GM12878 (cell line): ENCODE results near the gene SYNCRIP. TPM values are rescaled to one million over a fixed set of nuclear protein-coding genes. Genes with fewer than 3 reads are reported as not detected.

Source experiments
- ATAC-seq: fragments of 200-7000 bp; cut with Tn5 transposase; 3 replicates; pipeline ENCODE4 v1.9.1; 2020; ENCODE audit warnings: mild to moderate bottlenecking, moderate library complexity
- BruUV-seq: library from RNA; stranded (reverse); fragments of 400-500 nt; replicated peaks from 2 replicates; lab custom pipeline; 2021; lab: Mats Ljungman, UMichigan
- CTCF ChIA-PET: fragments of 300-600 bp; sonication (Branson Sonifier 250); formaldehyde crosslinking; extraction: SDS; loops from one replicate; lab custom pipeline; 2021; ENCODE audit warnings: inconsistent platforms; lab: Yijun Ruan, JAX
- POLR2A ChIA-PET: fragments of 350-600 bp; formaldehyde crosslinking; extraction: SDS; loops from one replicate; lab custom pipeline; 2021; ENCODE audit warnings: inconsistent platforms; lab: Charles Lee
- RAD21 ChIA-PET: fragments of 300-600 bp; sonication (Branson Sonifier 250); formaldehyde crosslinking; loops from one replicate; lab custom pipeline; 2023; ENCODE audit warnings: antibody characterized with exemption; ENCODE audit not compliant: unreplicated experiment; lab: Charles Lee
- SMC1A ChIA-PET: fragments of 300-600 bp; sonication (Branson Sonifier 250); formaldehyde crosslinking; loops from one replicate; lab custom pipeline; 2023; ENCODE audit not compliant: unreplicated experiment, uncharacterized antibody; lab: Charles Lee
- DNase-seq: peaks from one replicate; pipeline ENCODE4 v3.0.0-alpha.2; 2011; ENCODE audit warnings: low read depth, low spot score
- FAIRE-seq: peaks from 3 replicates; lab custom pipeline; 2011; peaks lifted over from hg19 to GRCh38; lab: Jason Lieb, UNC
- H2AFZ ChIP-seq: 2 replicates; pipeline ENCODE4 v1.6.0; 2011; ENCODE audit warnings: low read depth, low read length, control low read depth; ENCODE audit not compliant: control insufficient read depth
- H3K27ac ChIP-seq: 2 replicates; pipeline ENCODE4 v1.5.1; 2011; ENCODE audit warnings: control low read depth; ENCODE audit not compliant: control insufficient read depth, insufficient read depth
- H3K27me3 ChIP-seq, 2 experiments: replicated peaks in 1 of 2; 2 replicates each; pipeline versions ENCODE4 v1.6.0 to v1.6.1; 2011; ENCODE audit warnings: low read length in 1 of 2; ENCODE audit not compliant: control insufficient read depth in 2 of 2, insufficient read depth in 2 of 2
- H3K36me3 ChIP-seq, 2 experiments: 2 replicates each; pipeline ENCODE4 v1.5.1; 2011; ENCODE audit warnings: low read length in 1 of 2; ENCODE audit not compliant: control insufficient read depth in 2 of 2, insufficient read depth in 2 of 2
- H3K4me1 ChIP-seq: 2 replicates; pipeline ENCODE4 v1.6.1; 2011; ENCODE audit warnings: mild to moderate bottlenecking, low read length, moderate library complexity, mixed read lengths; ENCODE audit not compliant: control insufficient read depth, insufficient read depth
- H3K4me2 ChIP-seq: 2 replicates; pipeline ENCODE4 v1.6.0; 2011; ENCODE audit warnings: control low read depth; ENCODE audit not compliant: control insufficient read depth, insufficient read depth
- H3K4me3 ChIP-seq: fragments of 200-600 bp; sonication (generic); 2 replicates; pipeline ENCODE4 v1.5.1; 2016
- H3K79me2 ChIP-seq: 2 replicates; pipeline ENCODE4 v1.6.0; 2011; ENCODE audit warnings: low read length; ENCODE audit not compliant: control insufficient read depth, insufficient read depth
- H3K9ac ChIP-seq: 2 replicates; pipeline ENCODE4 v1.8.0; 2011; ENCODE audit warnings: low read length, control low read depth, mixed read lengths; ENCODE audit not compliant: control insufficient read depth, insufficient read depth
- H3K9me3 ChIP-seq: replicated peaks from 3 replicates; pipeline ENCODE4 v1.5.1; 2011; ENCODE audit warnings: mild to moderate bottlenecking, low read length; ENCODE audit not compliant: control insufficient read depth, insufficient read depth
- H4K20me1 ChIP-seq: 2 replicates; pipeline ENCODE4 v1.6.0; 2011; ENCODE audit not compliant: control insufficient read depth, insufficient read depth
- BHLHE40 ChIP-seq, 2 experiments: fragments of 450-650 bp in 1 of 2; IDR thresholded peaks; 2 replicates each; pipeline ENCODE4 v1.6.1; 2011 to 2017; ENCODE audit warnings: low read depth in 2 of 2, borderline replicate concordance in 1 of 2, improper control_type of control experiment in 1 of 2, low read length in 1 of 2, mild to moderate bottlenecking in 1 of 2
- DPF2 ChIP-seq: fragments of 450-650 bp; IDR thresholded peaks from 2 replicates; pipeline ENCODE4 v1.6.1; 2017; ENCODE audit warnings: mild to moderate bottlenecking
- E2F8 ChIP-seq: fragments of 450-650 bp; IDR thresholded peaks from 2 replicates; pipeline ENCODE4 v1.6.1; 2018; ENCODE audit warnings: mild to moderate bottlenecking, low read depth, moderate library complexity; ENCODE audit not compliant: partially characterized antibody
- FOS ChIP-seq: IDR thresholded peaks from 3 replicates; pipeline ENCODE4 v1.6.1; 2011; ENCODE audit warnings: borderline replicate concordance; ENCODE audit not compliant: insufficient read length; ENCODE audit errors: extremely low read depth
- HDAC6 ChIP-seq: fragments of 200-600 bp; sonication (generic); IDR thresholded peaks from one replicate; pipeline ENCODE4 v1.8.0; 2017; ENCODE audit warnings: antibody characterized with exemption; ENCODE audit not compliant: unreplicated experiment
- IKZF1 ChIP-seq: fragments of 450-650 bp; conservative IDR thresholded peaks from 2 replicates; pipeline ENCODE4 v1.6.1; 2017; ENCODE audit warnings: antibody characterized with exemption, mild to moderate bottlenecking
- IRF4 ChIP-seq: IDR thresholded peaks from 2 replicates; pipeline ENCODE4 v1.6.1; 2011; ENCODE audit warnings: low read depth, low read length
- IRF5 ChIP-seq: fragments of 450-650 bp; IDR thresholded peaks from 2 replicates; pipeline ENCODE4 v1.6.1; 2017; ENCODE audit warnings: borderline replicate concordance
- MAX ChIP-seq: IDR thresholded peaks from 2 replicates; pipeline ENCODE4 v1.6.1; 2012; ENCODE audit warnings: low read depth, low read length, improper control_type of control experiment
- MXI1 ChIP-seq: fragments of 150-350 bp; IDR thresholded peaks from 2 replicates; pipeline ENCODE4 v1.6.1; 2011; ENCODE audit warnings: low read depth, mild to moderate bottlenecking, inconsistent platforms, low read length, improper control_type of control experiment
- NR2C1 ChIP-seq: fragments of 450-650 bp; IDR thresholded peaks from 2 replicates; pipeline ENCODE4 v1.6.1; 2017; ENCODE audit warnings: antibody characterized with exemption, mild to moderate bottlenecking, moderate library complexity
- PKNOX1 ChIP-seq: fragments of 450-650 bp; IDR thresholded peaks from 2 replicates; pipeline ENCODE4 v1.6.1; 2016; ENCODE audit warnings: mild to moderate bottlenecking
- SMC3 ChIP-seq: IDR thresholded peaks from 2 replicates; pipeline ENCODE4 v1.6.1; 2011; ENCODE audit warnings: low read length, improper control_type of control experiment, borderline replicate concordance
- TBL1XR1 ChIP-seq: IDR thresholded peaks from 2 replicates; pipeline ENCODE4 v1.6.1; 2012; ENCODE audit warnings: low read depth, low read length, improper control_type of control experiment
- YBX1 ChIP-seq: fragments of 450-650 bp; IDR thresholded peaks from 2 replicates; pipeline ENCODE4 v1.6.1; 2016; ENCODE audit warnings: antibody characterized with exemption
- ZNF217 ChIP-seq: fragments of 450-650 bp; IDR thresholded peaks from 2 replicates; pipeline ENCODE4 v1.6.1; 2017; ENCODE audit warnings: antibody characterized with exemption, mild to moderate bottlenecking
- ZNF24 ChIP-seq: fragments of 450-650 bp; IDR thresholded peaks from 2 replicates; pipeline ENCODE4 v1.6.1; 2017; ENCODE audit warnings: antibody characterized with exemption, mild to moderate bottlenecking
- WGBS: methylation state at CpG from one replicate; pipeline ENCODE4 v1.1.6; 2016; ENCODE audit warnings: low lambda C conversion rate; ENCODE audit not compliant: insufficient replicate concordance, insufficient coverage; ENCODE audit errors: missing lambda C conversion rate; 5-methylcytosine and 5-hydroxymethylcytosine counted together
- in situ Hi-C: fragments of 300-500 bp; cut with MboI; formaldehyde crosslinking; loops from 9 replicates; pipeline ENCODE4 v1.14.3; 2018; ENCODE audit warnings: mixed read lengths
- intact Hi-C: fragments of 100-400 bp; cut with micrococcal nuclease; formaldehyde crosslinking; loops from one replicate; pipeline ENCODE4 v1.14.2; 2022; ENCODE audit not compliant: unreplicated experiment
- polyA plus RNA-seq, 11 experiments: library from polyadenylated mRNA; depleted of rRNA in 4 of 11; unstranded in 6 of 11; stranded (reverse) in 5 of 11; fragments of >200 nt; fragmentation: Nextera tagmentation in 4 of 11; fragmentation: Illumina TruSeq in 1 of 11; extraction: Ambion mirVana in 4 of 11; extraction: Trizol in 1 of 11; gene quantifications; 1 replicate in 1 of 11; 2 replicates in 10 of 11; pipeline versions ENCODE4 v1.2.1 to v1.2.3, GENCODE V29; 2011 to 2016; ENCODE audit warnings: inconsistent platforms in 2 of 11, missing spikeins in 2 of 11, low read depth in 1 of 11
- total RNA-seq, 4 experiments: library from RNA; depleted of rRNA in 3 of 4; stranded (reverse); fragments of >200 nt in 3 of 4; fragmentation: Illumina TruSeq in 1 of 4; extraction: Trizol in 1 of 4; gene quantifications; 2 replicates each; pipeline versions ENCODE4 v1.2.1 to v1.2.3, GENCODE V29; 2013 to 2021

The SYNCRIP gene
- total and polyA plus RNA-seq, 10 of the 15 experiments (the other 5 are each of a cell fraction or from before 2014, with no cell fraction given), result 28.4 to 255 (median 131) TPM

GRCh38 chr6:85620308-85620707 lies 22.4 kb downstream of the SYNCRIP start:
- TF ChIP-seq YBX1 (no peak), MAX (no peak), ZNF217 (no peak), PKNOX1 (no peak), ZNF24 (no peak), IRF5 (no peak), IRF4 (no peak), DPF2 (no peak), SMC3 (no peak), IKZF1 (no peak), BHLHE40 (IDR thresholded peaks at IDR 0.05; ENCODE audit: borderline replicate concordance in 1 of 2, low read depth in 2 of 2, low read length in 1 of 2) (no peak), FOS (no peak), E2F8 (no peak), MXI1 (no peak), TBL1XR1 (no peak), HDAC6 (no peak), NR2C1 (no peak)
- RAD21 ChIA-PET, result no interaction called here
- no peak for DNase-seq

More at GRCh38 chr6:85620308-85620707, 22.4 kb downstream of the SYNCRIP start:
- H3K79me2 ChIP-seq, result peaks cover 18% of the 10 kb centered on the region
- H3K4me1 ChIP-seq, result no peaks in the 10 kb centered on the region
- ChIA-PET CTCF (no interaction called here), POLR2A (no interaction called here), SMC1A (no interaction called here)
- in situ Hi-C loops (loop anchor here (10.0 kb wide), 1 partner anchor 54 kb away; no protein-coding TSS in a partner anchor), intact Hi-C loops (loop anchor here (10.0 kb wide), 1 partner anchor 54 kb away; no protein-coding TSS in a partner anchor)
- H3K36me3 ChIP-seq, result peaks cover 3 to 57% of the 10 kb centered on the region in 2 experiments
- no peak for FAIRE-seq
- no TSS peak for BruUV-seq
- no peak overlapping the region for H3K27ac ChIP-seq
- no peaks in the 10 kb centered on the region for H4K20me1 ChIP-seq
- H2AFZ ChIP-seq, result no peak overlapping the region
- 97% methylated on average over 2 of the region's 2 CpGs for WGBS
- H3K4me3 ChIP-seq, result no peak overlapping the region
- no peaks in the 10 kb centered on the region for H3K27me3 ChIP-seq
- H3K4me2 ChIP-seq, result no peak overlapping the region
- ATAC-seq, result no peak; the same call in 1 of the 3 replicates
- no peaks in the 10 kb centered on the region; the same call in 2 of the 3 replicates for H3K9me3 ChIP-seq
- H3K9ac ChIP-seq, result no peak overlapping the region
